Measurements from ENCODE around the gene ACAD8. TPM values are rescaled to one million over a fixed set of nuclear protein-coding genes. Genes with fewer than 3 reads are reported as not detected.

ACAD8 gene
- total RNA-seq, 2 experiments from 2014 or later, result 20.9 to 22.1 TPM

DNA sequence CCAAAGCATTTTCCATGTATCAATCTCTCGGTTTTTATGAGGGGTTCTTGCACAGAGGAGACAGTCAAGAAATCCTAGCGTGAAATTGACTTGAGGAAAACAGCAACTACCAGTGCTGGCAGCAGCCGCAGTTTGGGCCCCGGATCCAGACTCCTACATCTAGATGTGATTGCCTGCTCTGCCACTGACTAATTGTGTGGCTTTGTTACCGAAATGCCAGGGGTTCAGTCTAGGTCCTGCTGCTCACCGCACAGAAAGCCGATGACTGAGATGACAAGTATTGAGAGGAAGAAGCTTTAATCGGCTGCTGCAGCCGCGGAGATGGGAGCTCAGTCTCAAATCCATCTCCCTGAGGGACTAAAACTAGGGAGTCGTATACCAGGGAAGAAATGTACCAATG is 14.6 kb downstream of the ACAD8 start:
- Mint-ChIP-seq H3K9me3 (no peaks in the 10 kb centered on the region), H3K27ac (no peak overlapping the region), H3K27me3 (no peaks in the 10 kb centered on the region), H3K36me3 (peaks cover 2% of the 10 kb centered on the region), H3K4me1 (ENCODE audit: low read depth) (peaks cover 17% of the 10 kb centered on the region), H3K4me3 (no peak overlapping the region)
- CTCF ChIA-PET, result no interaction called here
- no peak for DNase-seq
- POLR2A ChIA-PET, result no interaction called here
- intact Hi-C loops (cut with micrococcal nuclease), result no loop called here

DNA sequence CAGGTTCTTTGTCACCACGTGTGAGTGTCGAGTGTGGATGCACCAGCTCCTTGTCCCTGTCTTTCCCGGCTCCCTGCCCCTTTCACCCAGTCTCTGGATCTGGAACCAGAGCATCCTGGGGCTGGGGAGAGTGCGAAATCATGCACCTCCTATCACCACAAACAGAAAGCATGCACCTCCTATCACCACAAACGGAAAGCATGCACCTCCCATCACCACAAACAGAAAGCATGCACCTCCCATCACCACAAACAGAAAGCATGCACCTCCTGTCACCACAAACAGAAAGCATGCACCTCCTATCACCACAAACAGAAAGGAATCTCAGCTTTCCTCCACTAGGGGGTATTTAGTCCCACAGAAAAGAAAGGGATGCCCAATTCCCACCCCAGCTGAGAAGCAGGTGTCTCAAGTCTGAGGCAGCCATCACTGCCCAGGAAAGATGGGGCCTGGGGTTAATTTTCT is 16.9 kb downstream of the ACAD8 start:
- no peak overlapping the region for H3K27ac Mint-ChIP-seq
- no peaks in the 10 kb centered on the region for H3K27me3 Mint-ChIP-seq
- ChIA-PET CTCF (interaction anchor here (0.7 to 1.8 kb wide), 5 partner anchors 8 to 46 kb away, joined by 3 to 9 read pairs (median 3); partner anchors contain the start of gene VPS26B), POLR2A (interaction anchor here (0.6 kb wide), 1 partner anchor 18 kb away, joined by 3 read pairs; no protein-coding TSS in a partner anchor)
- intact Hi-C loops (cut with micrococcal nuclease), result loop anchor here (10.0 kb wide), 2 partner anchors 145 to 315 kb away; partner anchors contain the start of gene B3GAT1
- H3K9me3 Mint-ChIP-seq, result no peaks in the 10 kb centered on the region
- DNase-seq, result peak; percentile 47
- H3K36me3 Mint-ChIP-seq, result no peaks in the 10 kb centered on the region
- H3K4me1 Mint-ChIP-seq (ENCODE audit: low read depth), result peaks cover 36% of the 10 kb centered on the region
- H3K4me3 Mint-ChIP-seq, result peak overlapping the region; percentile 4

GRCh38 chr11:134271978-134272377 is 18.6 kb downstream of the ACAD8 start:
- intact Hi-C loops (cut with micrococcal nuclease), result loop anchor here (10.0 kb wide), 2 partner anchors 143 to 313 kb away; partner anchors contain the start of gene B3GAT1
- ChIA-PET CTCF (interaction anchor here (0.9 kb wide), 1 partner anchor 10 kb away, joined by 5 read pairs; no protein-coding TSS in a partner anchor), POLR2A (no interaction called here)
- Mint-ChIP-seq H3K4me3 (no peak overlapping the region), H3K36me3 (peaks cover 1% of the 10 kb centered on the region), H3K27me3 (peaks cover 1% of the 10 kb centered on the region), H3K27ac (no peak overlapping the region), H3K9me3 (no peaks in the 10 kb centered on the region), H3K4me1 (ENCODE audit: low read depth) (peaks cover 39% of the 10 kb centered on the region)
- DNase-seq, result no peak

GRCh38 chr11:134272381-134273316 is 19.3 kb downstream of the ACAD8 start:
- Mint-ChIP-seq H3K4me3 (no peak overlapping the region), H3K27ac (no peak overlapping the region)
- POLR2A ChIA-PET, result interaction anchor here (5.2 kb wide), 1 partner anchor 49 kb away, joined by 45 read pairs; the partner anchor contains the start of genes NCAPD3 and VPS26B

GRCh38 chr11:134273317-134273712 is 19.9 kb downstream of the ACAD8 start:
- H3K4me1 Mint-ChIP-seq (ENCODE audit: low read depth), result peaks cover 41% of the 10 kb centered on the region
- POLR2A ChIA-PET, result interaction anchor here (0.8 to 5.2 kb wide), 2 partner anchors 20 to 49 kb away, joined by 4 to 45 read pairs; partner anchors contain the start of genes ACAD8, NCAPD3, THYN1 and VPS26B
- peaks cover 4% of the 10 kb centered on the region for H3K27me3 Mint-ChIP-seq
- H3K36me3 Mint-ChIP-seq, result peaks cover 3% of the 10 kb centered on the region
- CTCF ChIA-PET, result interaction anchor here (1.0 to 3.9 kb wide), 5 partner anchors 9 to 49 kb away, joined by 3 to 26 read pairs (median 4); partner anchors contain the start of genes NCAPD3 and VPS26B
- no peak overlapping the region for H3K27ac Mint-ChIP-seq
- H3K4me3 Mint-ChIP-seq, result no peak overlapping the region
- H3K9me3 Mint-ChIP-seq, result peaks cover 2% of the 10 kb centered on the region
- intact Hi-C loops (cut with micrococcal nuclease), result loop anchor here (10.0 kb wide), 2 partner anchors 141 to 311 kb away; partner anchors contain the start of gene B3GAT1
- no peak for DNase-seq

More at GRCh38 chr11:134272381-134273316, 19.3 kb downstream of the ACAD8 start:
- peaks cover 3% of the 10 kb centered on the region for H3K36me3 Mint-ChIP-seq
- intact Hi-C loops (cut with micrococcal nuclease), result loop anchor here (10.0 kb wide), 2 partner anchors 142 to 312 kb away; partner anchors contain the start of gene B3GAT1
- CTCF ChIA-PET, result interaction anchor here (0.9 to 3.9 kb wide), 6 partner anchors 9 to 49 kb away, joined by 3 to 26 read pairs (median 4); partner anchors contain the start of genes NCAPD3 and VPS26B
- H3K4me1 Mint-ChIP-seq (ENCODE audit: low read depth), result peaks cover 41% of the 10 kb centered on the region
- H3K9me3 Mint-ChIP-seq, result no peaks in the 10 kb centered on the region
- H3K27me3 Mint-ChIP-seq, result peaks cover 4% of the 10 kb centered on the region
- DNase-seq, result no peak

- H3K36me3 Mint-ChIP-seq, result peaks cover 7% of the 10 kb centered on the region
- DNase-seq, result no peak
- intact Hi-C loops (cut with micrococcal nuclease), result loop anchor here (1.0 to 10.0 kb wide), 5 partner anchors 22 to 347 kb away; partner anchors contain the start of genes ACAD8, B3GAT1 and THYN1
Observed at GRCh38 chr11:134275188-134275533, 21.8 kb downstream of the ACAD8 start.

DNA sequence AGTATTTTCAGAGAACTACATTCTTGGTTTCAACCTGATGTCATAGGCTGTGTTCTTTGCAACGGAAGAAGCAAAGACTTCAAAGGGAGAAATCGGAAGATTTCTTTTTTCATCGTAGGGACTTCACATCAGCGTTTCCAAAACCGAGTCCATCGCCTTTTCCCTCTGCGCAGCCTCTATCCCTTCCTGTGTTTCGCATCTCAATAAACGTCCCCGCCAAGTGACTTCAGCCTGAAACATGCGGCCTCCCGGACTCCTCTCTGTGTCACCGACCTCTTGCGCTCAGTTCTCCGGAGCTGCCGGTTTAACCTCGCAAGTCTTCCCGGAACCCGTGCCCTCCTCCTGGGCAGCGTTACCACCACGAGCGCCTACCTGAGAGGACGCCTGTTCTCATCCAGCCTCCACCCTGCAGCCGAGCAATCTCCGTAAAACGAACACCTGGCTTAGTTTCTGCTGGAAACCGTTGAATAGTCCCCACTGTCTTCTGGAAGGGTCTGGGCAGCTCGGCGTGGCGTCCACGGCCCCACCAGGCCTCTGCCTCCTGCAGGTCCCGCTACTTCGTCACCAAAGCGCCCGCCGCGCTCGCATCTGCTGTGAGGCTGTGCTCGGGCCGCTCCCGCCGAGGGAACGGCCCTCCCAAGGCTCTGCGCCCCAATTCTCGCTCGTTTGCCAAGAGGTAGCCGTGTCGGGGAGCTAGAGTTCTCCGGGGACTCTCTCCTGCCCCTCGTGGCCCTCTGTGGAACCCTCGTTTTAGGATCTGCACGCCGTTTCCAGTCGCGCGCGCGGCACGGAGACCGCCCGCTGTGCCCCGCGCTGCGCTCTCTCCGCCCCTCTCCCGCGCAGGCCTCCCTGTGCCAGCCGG is 22.4 kb downstream of the ACAD8 start, which contains the start of gene GLB1L3:
TSS of gene GLB1L3 (plus strand) at position 846 of the 862 bp plus-strand sequence. CDS start 362 bp downstream, outside the sequence.
- peak within 1 kb of the TSS; percentile 99 for H3K27ac Mint-ChIP-seq
- intact Hi-C loops (cut with micrococcal nuclease), result loop anchor here (1.0 to 10.0 kb wide), 6 partner anchors 22 to 347 kb away; partner anchors contain the start of genes ACAD8, B3GAT1, GLB1L2 and THYN1
- DNase-seq, result peak; percentile 86
- peaks cover 33% of the 10 kb centered on the region for H3K4me1 Mint-ChIP-seq (ENCODE audit: low read depth)
- H3K36me3 Mint-ChIP-seq, result peaks cover 7% of the 10 kb centered on the region
- peaks cover 6% of the 10 kb centered on the region for H3K9me3 Mint-ChIP-seq
- ChIA-PET CTCF (interaction anchor here (0.7 to 3.9 kb wide), 15 partner anchors 9 to 348 kb away, joined by 3 to 26 read pairs (median 6); partner anchors contain the start of genes ACAD8, GLB1L2, NCAPD3 and THYN1), POLR2A (interaction anchor here (1.0 to 5.2 kb wide), 5 partner anchors 22 to 56 kb away, joined by 3 to 45 read pairs (median 6); partner anchors contain the start of genes ACAD8, GLB1L2, NCAPD3 and THYN1)
- peak within 1 kb of the TSS; percentile 95 for H3K4me3 Mint-ChIP-seq
- peaks cover 4% of the 10 kb centered on the region for H3K27me3 Mint-ChIP-seq

More at GRCh38 chr11:134275188-134275533, 21.8 kb downstream of the ACAD8 start:
- Mint-ChIP-seq H3K27ac (peak overlapping the region; percentile 99), H3K4me3 (peak overlapping the region; percentile 95), H3K9me3 (peaks cover 6% of the 10 kb centered on the region), H3K4me1 (ENCODE audit: low read depth) (peaks cover 39% of the 10 kb centered on the region), H3K27me3 (peaks cover 4% of the 10 kb centered on the region)
- POLR2A ChIA-PET, result interaction anchor here (1.6 to 5.2 kb wide), 3 partner anchors 22 to 57 kb away, joined by 4 to 45 read pairs (median 7); partner anchors contain the start of genes ACAD8, GLB1L2, NCAPD3 and THYN1
- CTCF ChIA-PET, result interaction anchor here (1.1 to 3.9 kb wide), 7 partner anchors 11 to 61 kb away, joined by 3 to 26 read pairs (median 11); partner anchors contain the start of genes ACAD8 and THYN1

GRCh38 chr11:134276396-134277182 is 23.2 kb downstream of the ACAD8 start:
- peaks cover 7% of the 10 kb centered on the region for H3K36me3 Mint-ChIP-seq
- peak overlapping the region; percentile 95 for H3K4me3 Mint-ChIP-seq
- peak overlapping the region; percentile 99 for H3K27ac Mint-ChIP-seq
- peaks cover 6% of the 10 kb centered on the region for H3K9me3 Mint-ChIP-seq
- ChIA-PET POLR2A (interaction anchor here (1.0 to 5.2 kb wide), 5 partner anchors 23 to 55 kb away, joined by 3 to 45 read pairs (median 6); partner anchors contain the start of genes ACAD8, GLB1L2, NCAPD3 and THYN1), CTCF (interaction anchor here (0.6 to 3.9 kb wide), 15 partner anchors 10 to 349 kb away, joined by 3 to 26 read pairs (median 6); partner anchors contain the start of genes ACAD8, GLB1L2, NCAPD3 and THYN1)
- peaks cover 31% of the 10 kb centered on the region for H3K4me1 Mint-ChIP-seq (ENCODE audit: low read depth)
- no peak for DNase-seq
- H3K27me3 Mint-ChIP-seq, result peaks cover 4% of the 10 kb centered on the region
- intact Hi-C loops (cut with micrococcal nuclease), result loop anchor here (1.0 to 10.0 kb wide), 3 partner anchors 55 to 308 kb away; partner anchors contain the start of genes B3GAT1 and GLB1L2

GRCh38 chr11:134277183-134278001 is 24.0 kb downstream of the ACAD8 start:
- H3K4me1 Mint-ChIP-seq (ENCODE audit: low read depth), result peaks cover 29% of the 10 kb centered on the region
- H3K27ac Mint-ChIP-seq, result no peak overlapping the region
- no peak for DNase-seq
- peak overlapping the region; percentile 73 for H3K4me3 Mint-ChIP-seq
- H3K27me3 Mint-ChIP-seq, result peaks cover 4% of the 10 kb centered on the region
- peaks cover 6% of the 10 kb centered on the region for H3K9me3 Mint-ChIP-seq
- peaks cover 7% of the 10 kb centered on the region for H3K36me3 Mint-ChIP-seq
- POLR2A ChIA-PET, result interaction anchor here (5.2 kb wide), 1 partner anchor 53 kb away, joined by 45 read pairs; the partner anchor contains the start of genes NCAPD3 and VPS26B
- CTCF ChIA-PET, result interaction anchor here (1.4 to 2.9 kb wide), 3 partner anchors 25 to 70 kb away, joined by 7 to 20 read pairs (median 10); partner anchors contain the start of genes ACAD8, NCAPD3, THYN1 and VPS26B
- intact Hi-C loops (cut with micrococcal nuclease), result loop anchor here (10.0 kb wide), 2 partner anchors 137 to 307 kb away; partner anchors contain the start of gene B3GAT1
